T-cell (primary cell): ENCODE results near the gene IFI44L. TPM values are rescaled to one million over a fixed set of nuclear protein-coding genes. Genes with fewer than 3 reads are reported as not detected.

ENCODE experiments used
- ATAC-seq, 4 experiments: fragments of 200-7000 bp in 3 of 4; fragments of 150-1000 bp in 1 of 4; cut with Tn5 transposase; replicated peaks in 1 of 4; 1 replicate in 3 of 4; 2 replicates in 1 of 4; pipeline ENCODE4 v1.10.0; 2021; ENCODE audit warnings: moderate library complexity in 3 of 4, mild to moderate bottlenecking in 2 of 4, moderate number of reproducible peaks in 1 of 4
- CTCF ChIA-PET, 2 donors: fragments of 300-600 bp; sonication (Branson Sonifier 250); formaldehyde crosslinking; loops; one replicate each; lab custom pipeline; 2022; ENCODE audit warnings: antibody characterized with exemption in 2 of 2; lab: Charles Lee
- POLR2A ChIA-PET, 2 donors: fragments of 300-600 bp; sonication (Branson Sonifier 250); formaldehyde crosslinking; loops; one replicate each; lab custom pipeline; 2022; ENCODE audit warnings: antibody characterized with exemption in 2 of 2; lab: Charles Lee
- DNase-seq, 35 experiments: peaks; one replicate each; pipeline versions ENCODE4 v3.0.0 to v3.0.0-alpha.2; 2013 to 2023
- H3K27ac ChIP-seq: one replicate; pipeline ENCODE4 v1.5.1; 2013; ENCODE audit warnings: low read length
- H3K27me3 ChIP-seq, 2 experiments: replicated peaks in 1 of 2; 1 replicate in 1 of 2; 2 replicates in 1 of 2; pipeline versions ENCODE4 v1.6.1 to v1.7.0; 2013; ENCODE audit warnings: low read length in 1 of 2, mixed read lengths in 1 of 2; ENCODE audit not compliant: control insufficient read depth in 2 of 2, insufficient read depth in 2 of 2; ENCODE audit errors: extremely low read depth in 1 of 2
- H3K36me3 ChIP-seq, 2 donors: 1 replicate in 1 of 2; 2 replicates in 1 of 2; pipeline versions ENCODE4 v1.6.1 to v1.7.0; 2013; ENCODE audit warnings: low read length in 1 of 2; ENCODE audit not compliant: control insufficient read depth in 2 of 2, insufficient read depth in 1 of 2; ENCODE audit errors: extremely low read depth in 1 of 2
- H3K4me1 ChIP-seq, 2 experiments: 1 replicate in 1 of 2; 2 replicates in 1 of 2; pipeline versions ENCODE4 v1.6.1 to v1.7.0; 2013; ENCODE audit warnings: low read length in 2 of 2, mixed read lengths in 1 of 2; ENCODE audit not compliant: insufficient read depth in 2 of 2, control insufficient read depth in 1 of 2; ENCODE audit errors: extremely low read depth in 1 of 2
- H3K4me3 ChIP-seq, 2 donors: 1 replicate in 1 of 2; 2 replicates in 1 of 2; pipeline versions ENCODE4 v1.5.1 to v1.7.0; 2013; ENCODE audit warnings: mild to moderate bottlenecking in 2 of 2, low read length in 1 of 2, moderate library complexity in 1 of 2; ENCODE audit not compliant: control insufficient read depth in 1 of 2; ENCODE audit errors: extremely low read depth in 1 of 2
- H3K9me3 ChIP-seq: 2 replicates; pipeline ENCODE4 v1.7.0; 2013
- H3K27ac Mint-ChIP-seq, 2 donors: one replicate each; pipeline ENCODE4 v1.8.0; 2020 to 2021; ENCODE audit warnings: mild to moderate bottlenecking in 2 of 2, mixed read lengths in 2 of 2
- H3K27me3 Mint-ChIP-seq, 2 donors: one replicate each; pipeline ENCODE4 v1.8.0; 2021 to 2022; ENCODE audit warnings: mixed read lengths in 2 of 2
- H3K36me3 Mint-ChIP-seq: one replicate; pipeline ENCODE4 v1.8.0; 2021; ENCODE audit warnings: mixed read lengths
- H3K4me1 Mint-ChIP-seq, 3 donors: one replicate each; pipeline ENCODE4 v1.8.0; 2020 to 2022; ENCODE audit warnings: mixed read lengths in 3 of 3, mild to moderate bottlenecking in 1 of 3
- H3K4me3 Mint-ChIP-seq, 3 donors: one replicate each; pipeline ENCODE4 v1.8.0; 2020 to 2022; ENCODE audit warnings: mild to moderate bottlenecking in 3 of 3, mixed read lengths in 3 of 3, moderate library complexity in 3 of 3
- H3K9me3 Mint-ChIP-seq, 3 donors: one replicate each; pipeline ENCODE4 v1.8.0; 2020 to 2022; ENCODE audit warnings: mixed read lengths in 3 of 3
- WGBS: methylation state at CpG from one replicate; pipeline ENCODE4 v1.1.5; 2013; ENCODE audit warnings: missing lambda C conversion rate; ENCODE audit not compliant: insufficient coverage; 5-methylcytosine and 5-hydroxymethylcytosine counted together
- total RNA-seq, 35 experiments: library from RNA in 6 of 35; stranded (reverse) in 6 of 35; fragments of 120-200 nt in 1 of 35; gene quantifications; one replicate each; pipeline versions ENCODE4 v1.2.1 to v1.2.4 and lab custom pipeline; 2013 to 2026

The IFI44L gene
- total RNA-seq, 5 donors from 2014 or later (not counting 1 experiment from before 2014, with no cell fraction given): 4.5 to 30.4 (median 6.6) TPM

- Mint-ChIP-seq H3K4me1 (peaks cover 68 to 78% (median 76%) of the 10 kb centered on the region in 3 donors), H3K36me3 (peaks cover 39% of the 10 kb centered on the region), H3K27ac (peak overlapping the region; percentile 54 to 88), H3K4me3 (peak overlapping the region; percentile 55 to 81 (median 68)), H3K27me3 (no peaks in the 10 kb centered on the region), H3K9me3 (no peaks in the 10 kb centered on the region)
- WGBS: no CpG with 5 or more reads among the region's 7 CpGs
- H3K36me3 ChIP-seq: no peaks in the 10 kb centered on the region
- H3K4me1 ChIP-seq: peaks cover 15 to 31% of the 10 kb centered on the region in 2 experiments
- no peaks in the 10 kb centered on the region for H3K9me3 ChIP-seq
- ATAC-seq: no peak
- H3K4me3 ChIP-seq: no peak overlapping the region
- POLR2A ChIA-PET: interaction anchor here (0.8 to 1.0 kb wide), 2 partner anchors 11 to 16 kb away, joined by 3 read pairs; no protein-coding TSS in a partner anchor
- no peak for DNase-seq
- H3K27me3 ChIP-seq: no peaks in the 10 kb centered on the region
- no peak overlapping the region for H3K27ac ChIP-seq
- CTCF ChIA-PET: interaction anchor here in 1 of 2 donors (1.2 kb wide), 1 partner anchor 25 kb away, joined by 5 read pairs; the partner anchor contains the start of gene IFI44
Measured at GRCh38 chr1:78624035-78624434, 3.8 kb downstream of the IFI44L start.

DNA sequence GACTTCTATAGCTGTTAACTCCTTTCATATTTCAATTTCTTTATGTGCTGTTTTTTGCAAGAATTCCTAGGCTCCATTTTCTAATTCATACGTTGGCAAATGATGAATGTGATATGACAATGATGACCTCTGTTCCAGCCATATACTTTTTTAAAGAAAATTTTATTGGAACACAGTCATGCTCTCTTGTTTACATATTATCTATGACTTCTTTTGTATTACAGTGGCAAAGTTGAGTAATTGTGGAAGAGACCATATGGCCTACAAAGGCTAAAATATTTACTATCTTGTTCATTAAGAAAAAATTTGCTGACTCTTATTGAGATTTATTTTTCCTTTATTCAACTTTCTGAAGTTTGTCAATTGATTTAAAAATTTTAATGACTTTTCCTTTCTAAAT, 7.1 kb downstream of the IFI44L start:
- no peak overlapping the region for H3K4me3 ChIP-seq

GRCh38 chr1:78630600-78630999, 10.4 kb downstream of the IFI44L start:
- Histone ChIP-seq H3K4me3 (no peak overlapping the region), H3K27me3 (no peaks in the 10 kb centered on the region), H3K9me3 (no peaks in the 10 kb centered on the region), H3K27ac (no peak overlapping the region), H3K4me1 (no peaks in the 10 kb centered on the region), H3K36me3 (no peaks in the 10 kb centered on the region)
- ChIA-PET POLR2A (no interaction called here), CTCF (no interaction called here)
- H3K36me3 Mint-ChIP-seq: peaks cover 40% of the 10 kb centered on the region
- WGBS: no CpG with 5 or more reads among the region's 2 CpGs
- DNase-seq (no peak), ATAC-seq (no peak)
- peaks cover 17 to 25% (median 19%) of the 10 kb centered on the region in 3 donors for H3K4me1 Mint-ChIP-seq
- no peak overlapping the region for H3K27ac Mint-ChIP-seq
- H3K4me3 Mint-ChIP-seq: no peak overlapping the region
- H3K9me3 Mint-ChIP-seq: peaks cover 0 to 8% (median 0%) of the 10 kb centered on the region in 3 donors
- no peaks in the 10 kb centered on the region for H3K27me3 Mint-ChIP-seq

More for the DNA sequence above, 7.1 kb downstream of the IFI44L start:
- no peaks in the 10 kb centered on the region for H3K27me3 Mint-ChIP-seq
- POLR2A ChIA-PET: interaction anchor here in 1 of 2 donors (0.5 kb wide), 1 partner anchor 11 kb away, joined by 3 read pairs; no protein-coding TSS in a partner anchor
- peaks cover 4 to 13% of the 10 kb centered on the region in 2 experiments for H3K4me1 ChIP-seq
- no peaks in the 10 kb centered on the region for H3K9me3 ChIP-seq
- ATAC-seq (no peak), DNase-seq (no peak)
- CTCF ChIA-PET: interaction anchor here (0.5 to 2.5 kb wide), 7 partner anchors 10 to 482 kb away, joined by 3 to 9 read pairs (median 4); no protein-coding TSS in a partner anchor
- no peak overlapping the region for H3K27ac ChIP-seq
- H3K27ac Mint-ChIP-seq: no peak overlapping the region
- H3K9me3 Mint-ChIP-seq: no peaks in the 10 kb centered on the region
- no peaks in the 10 kb centered on the region for H3K36me3 ChIP-seq
- H3K4me3 Mint-ChIP-seq: peak overlapping the region in 1 of 3 donors; percentile 45
- no peaks in the 10 kb centered on the region for H3K27me3 ChIP-seq
- no CpG with 5 or more reads among the region's 1 CpG for WGBS
- H3K36me3 Mint-ChIP-seq: peaks cover 51% of the 10 kb centered on the region
- peaks cover 45 to 54% (median 50%) of the 10 kb centered on the region in 3 donors for H3K4me1 Mint-ChIP-seq

GRCh38 chr1:78633209-78633608, 13.0 kb downstream of the IFI44L start:
- Histone ChIP-seq H3K36me3 (no peaks in the 10 kb centered on the region), H3K27me3 (no peaks in the 10 kb centered on the region), H3K27ac (no peak overlapping the region), H3K9me3 (no peaks in the 10 kb centered on the region), H3K4me1 (peaks cover 0 to 2% of the 10 kb centered on the region in 2 experiments), H3K4me3 (no peak overlapping the region)
- ChIA-PET POLR2A (no interaction called here), CTCF (no interaction called here)
- no peak for ATAC-seq
- H3K4me1 Mint-ChIP-seq: peaks cover 5 to 14% (median 6%) of the 10 kb centered on the region in 3 donors
- H3K9me3 Mint-ChIP-seq: peaks cover 0 to 8% (median 0%) of the 10 kb centered on the region in 3 donors
- H3K36me3 Mint-ChIP-seq: peaks cover 50% of the 10 kb centered on the region
- no peak for DNase-seq
- no peak overlapping the region for H3K27ac Mint-ChIP-seq
- no peak overlapping the region for H3K4me3 Mint-ChIP-seq
- WGBS: 100% methylated on average over 3 of the region's 4 CpGs
- no peaks in the 10 kb centered on the region for H3K27me3 Mint-ChIP-seq

GRCh38 chr1:78640462-78640861, 20.2 kb downstream of the IFI44L start:
- no CpG with 5 or more reads among the region's 1 CpG for WGBS
- Histone ChIP-seq H3K4me3 (no peak overlapping the region), H3K36me3 (peaks cover 0 to 4% of the 10 kb centered on the region in 2 donors), H3K27me3 (no peaks in the 10 kb centered on the region), H3K4me1 (peaks cover 5 to 11% of the 10 kb centered on the region in 2 experiments), H3K27ac (no peak overlapping the region), H3K9me3 (no peaks in the 10 kb centered on the region)
- DNase-seq (no peak), ATAC-seq (no peak)
- POLR2A ChIA-PET: no interaction called here
- Mint-ChIP-seq H3K4me3 (no peak overlapping the region), H3K36me3 (peaks cover 85% of the 10 kb centered on the region), H3K27me3 (no peaks in the 10 kb centered on the region), H3K4me1 (peaks cover 13 to 28% (median 20%) of the 10 kb centered on the region in 3 donors), H3K27ac (peak overlapping the region in 1 of 2 donors; percentile 16), H3K9me3 (peaks cover 4 to 11% (median 8%) of the 10 kb centered on the region in 3 donors)
- CTCF ChIA-PET: interaction anchor here (0.9 to 1.0 kb wide), 2 partner anchors 9 to 18 kb away, joined by 3 read pairs; no protein-coding TSS in a partner anchor

- Histone ChIP-seq H3K27ac (no peak overlapping the region), H3K4me3 (no peak overlapping the region), H3K27me3 (no peaks in the 10 kb centered on the region), H3K9me3 (no peaks in the 10 kb centered on the region), H3K4me1 (peaks cover 6 to 21% of the 10 kb centered on the region in 2 experiments), H3K36me3 (peaks cover 0 to 4% of the 10 kb centered on the region in 2 donors)
- ChIA-PET CTCF (no interaction called here), POLR2A (interaction anchor here in 1 of 2 donors (0.7 kb wide), 2 partner anchors 14 to 24 kb away, joined by 4 read pairs; no protein-coding TSS in a partner anchor)
- 80% methylated on average over 1 of the region's 4 CpGs for WGBS
- H3K36me3 Mint-ChIP-seq: peaks cover 79% of the 10 kb centered on the region
- H3K4me1 Mint-ChIP-seq: peaks cover 24 to 35% (median 31%) of the 10 kb centered on the region in 3 donors
- no peak for ATAC-seq
- no peak overlapping the region for H3K27ac Mint-ChIP-seq
- H3K4me3 Mint-ChIP-seq: no peak overlapping the region
- H3K9me3 Mint-ChIP-seq: peaks cover 4 to 11% (median 8%) of the 10 kb centered on the region in 3 donors
- DNase-seq: no peak
- H3K27me3 Mint-ChIP-seq: no peaks in the 10 kb centered on the region
Measured at GRCh38 chr1:78641558-78641957, 21.3 kb downstream of the IFI44L start.
